HCT116 (cell line): ENCODE results near the gene PLK2. TPM values are rescaled to one million over a fixed set of nuclear protein-coding genes. Genes with fewer than 3 reads are reported as not detected.

Source experiments
- ATAC-seq: fragments of 200-7000 bp; cut with Tn5 transposase; 2 replicates; pipeline ENCODE4 v1.9.1; 2020; ENCODE audit warnings: mild to moderate bottlenecking, moderate library complexity
- BruUV-seq: library from RNA; stranded (reverse); fragments of 400-500 nt; replicated peaks from 2 replicates; lab custom pipeline; 2021; lab: Mats Ljungman, UMichigan
- CTCF ChIA-PET: fragments of 300-600 bp; sonication (Branson Sonifier 250); formaldehyde crosslinking; loops from one replicate; lab custom pipeline; 2021; ENCODE audit warnings: antibody characterized with exemption; lab: Charles Lee
- POLR2A ChIA-PET: fragments of 300-600, 350-600 bp; sonication (Branson Sonifier 250); formaldehyde crosslinking; loops from one replicate; lab custom pipeline; 2021; ENCODE audit warnings: antibody characterized with exemption; lab: Charles Lee
- RAD21 ChIA-PET, 2 experiments: fragments of 300-600 bp; sonication (Branson Sonifier 250); formaldehyde crosslinking; loops; one replicate each; lab custom pipeline; 2023; ENCODE audit warnings: low total read pairs in 2 of 2; ENCODE audit not compliant: uncharacterized antibody in 2 of 2, unreplicated experiment in 2 of 2, low non-redundant PET in 1 of 2; lab: Charles Lee
- DNase-seq: peaks from one replicate; pipeline ENCODE4 v3.0.0-alpha.2; 2010; ENCODE audit warnings: low read depth, low spot score
- H2AFZ ChIP-seq: fragments of 200-600 bp; shearing (Covaris generic), sonication (generic); 2 replicates; pipeline ENCODE4 v1.6.1; 2017; ENCODE audit warnings: low read depth, mixed run types, mixed read lengths, antibody characterized with exemption, low read length; ENCODE audit not compliant: poor library complexity, severe bottlenecking
- H3K27ac ChIP-seq: 2 replicates; pipeline ENCODE4 v1.5.1; 2012; ENCODE audit warnings: low read depth, low read length
- H3K27me3 ChIP-seq: fragments of 200-600 bp; sonication (generic); 2 replicates; pipeline ENCODE4 v1.6.1; 2016; ENCODE audit warnings: mixed run types, low read length, mixed read lengths; ENCODE audit not compliant: insufficient read depth
- H3K36me3 ChIP-seq, 2 experiments: fragments of 200-500 bp in 1 of 2; fragments of 200-600 bp in 1 of 2; sonication (Bioruptor generic) in 1 of 2; sonication (generic) in 1 of 2; 2 replicates each; pipeline versions ENCODE4 v1.5.1 to v1.6.1; 2014 to 2016; ENCODE audit warnings: low read length in 2 of 2, inconsistent platforms in 1 of 2, mixed read lengths in 1 of 2, mixed run types in 1 of 2; ENCODE audit not compliant: insufficient read depth in 2 of 2, control insufficient read depth in 1 of 2
- H3K4me1 ChIP-seq, 2 experiments: fragments of 200-600 bp in 1 of 2; sonication (generic) in 1 of 2; 2 replicates each; pipeline versions ENCODE4 v1.5.1 to v1.6.1; 2012 to 2017; ENCODE audit warnings: low read length in 2 of 2, inconsistent platforms in 1 of 2, mild to moderate bottlenecking in 1 of 2, mixed read lengths in 1 of 2, mixed run types in 1 of 2, moderate library complexity in 1 of 2; ENCODE audit not compliant: insufficient read depth in 2 of 2, control insufficient read depth in 1 of 2
- H3K4me2 ChIP-seq: fragments of 200-600 bp; sonication (generic); 2 replicates; pipeline ENCODE4 v1.6.1; 2017; ENCODE audit warnings: mixed run types, low read length, mixed read lengths
- H3K4me3 ChIP-seq, 2 experiments: fragments of 200-600 bp in 1 of 2; sonication (generic) in 1 of 2; replicated peaks in 1 of 2; 2 replicates each; pipeline ENCODE4 v1.5.1; 2011 to 2016; ENCODE audit warnings: low read length in 2 of 2, control low read depth in 1 of 2, low read depth in 1 of 2, mild to moderate bottlenecking in 1 of 2, mixed read lengths in 1 of 2, mixed run types in 1 of 2
- H3K79me2 ChIP-seq: fragments of 200-600 bp; sonication (generic); 2 replicates; pipeline ENCODE4 v1.6.1; 2017; ENCODE audit warnings: mild to moderate bottlenecking, mixed run types, low read length, moderate library complexity, mixed read lengths; ENCODE audit not compliant: insufficient read depth
- H3K9ac ChIP-seq: fragments of 200-600 bp; sonication (generic); 2 replicates; pipeline ENCODE4 v1.6.1; 2016; ENCODE audit warnings: low read length, mixed read lengths
- H3K9me2 ChIP-seq: fragments of 200-600 bp; sonication (generic), shearing (Covaris generic); 2 replicates; pipeline ENCODE4 v1.6.1; 2017; ENCODE audit warnings: mixed run types, mild to moderate bottlenecking, moderate library complexity; ENCODE audit not compliant: insufficient read depth
- H3K9me3 ChIP-seq, 2 experiments: fragments of 200-500 bp in 1 of 2; fragments of 200-600 bp in 1 of 2; sonication (Bioruptor generic) in 1 of 2; sonication (generic) in 1 of 2; 2 replicates each; pipeline ENCODE4 v1.6.1; 2014 to 2017; ENCODE audit warnings: low read length in 2 of 2, mixed read lengths in 2 of 2, inconsistent platforms in 1 of 2, low read depth in 1 of 2, mild to moderate bottlenecking in 1 of 2, mixed run types in 1 of 2, moderate library complexity in 1 of 2; ENCODE audit not compliant: control insufficient read depth in 1 of 2, insufficient read depth in 1 of 2
- H4K20me1 ChIP-seq: fragments of 200-600 bp; sonication (generic), shearing (Covaris generic); 2 replicates; pipeline ENCODE4 v1.6.1; 2017; ENCODE audit warnings: mixed run types, mild to moderate bottlenecking, moderate library complexity; ENCODE audit not compliant: insufficient read depth
- CEBPB ChIP-seq: IDR thresholded peaks from 2 replicates; pipeline ENCODE4 v1.6.1; 2012; ENCODE audit warnings: low read depth
- ELF1 ChIP-seq: IDR thresholded peaks from 2 replicates; pipeline ENCODE4 v1.6.1; 2012; ENCODE audit warnings: low read depth, borderline replicate concordance
- EZH2 ChIP-seq: fragments of 200-600 bp; sonication (generic); IDR thresholded peaks from 2 replicates; pipeline ENCODE4 v1.6.1; 2017; ENCODE audit warnings: antibody characterized with exemption, mixed run types
- JUND ChIP-seq: IDR thresholded peaks from 2 replicates; pipeline ENCODE4 v1.6.1; 2012
- POLR2A ChIP-seq: IDR thresholded peaks from 2 replicates; pipeline ENCODE4 v1.7.0; 2011; ENCODE audit warnings: borderline replicate concordance; ENCODE audit not compliant: insufficient read depth, insufficient read length; ENCODE audit errors: extremely low read depth
- POLR2AphosphoS5 ChIP-seq: IDR thresholded peaks from 2 replicates; pipeline ENCODE4 v1.6.1; 2011; ENCODE audit warnings: mild to moderate bottlenecking, low read depth, low read length, moderate library complexity
- RAD21 ChIP-seq: IDR thresholded peaks from 2 replicates; pipeline ENCODE4 v1.6.1; 2012; ENCODE audit warnings: low read depth, mild to moderate bottlenecking
- REST ChIP-seq: IDR thresholded peaks from 2 replicates; pipeline ENCODE4 v1.6.1; 2012; ENCODE audit warnings: low read depth
- SRF ChIP-seq: IDR thresholded peaks from 2 replicates; pipeline ENCODE4 v1.6.1; 2012; ENCODE audit warnings: low read depth
- YY1 ChIP-seq: IDR thresholded peaks from 2 replicates; pipeline ENCODE4 v1.6.1; 2011; ENCODE audit warnings: low read length, low read depth, moderate library complexity, mild to moderate bottlenecking; ENCODE audit not compliant: insufficient replicate concordance; ENCODE audit errors: extremely low read depth
- ZBTB33 ChIP-seq: IDR thresholded peaks from 2 replicates; pipeline ENCODE4 v1.6.1; 2011; ENCODE audit warnings: mild to moderate bottlenecking, low read length, moderate library complexity; ENCODE audit not compliant: insufficient replicate concordance; ENCODE audit errors: extremely low read depth
- ZFX ChIP-seq: fragments of 450-650 bp; IDR thresholded peaks from 2 replicates; pipeline ENCODE4 v1.6.1; 2017
- intact Hi-C: fragments of 100-400 bp; cut with micrococcal nuclease; formaldehyde crosslinking; loops from 2 replicates; pipeline ENCODE4 v1.10.0; 2022
- total RNA-seq: library from RNA; stranded (reverse); gene quantifications from one replicate; pipeline ENCODE4 v1.2.1, GENCODE V29; 2021; ENCODE audit not compliant: unreplicated experiment

PLK2 gene
- total RNA-seq, 1 experiment from 2014 or later = 54.6 TPM

GRCh38 chr5:58455480-58455879, 4.4 kb downstream of the PLK2 start:
- intact Hi-C loops = no loop called here
- Histone ChIP-seq H2AFZ (no peak overlapping the region), H3K9me3 (no peaks in the 10 kb centered on the region), H3K79me2 (peaks cover 57% of the 10 kb centered on the region)
- no peak for DNase-seq
- no peak for TF ChIP-seq POLR2AphosphoS5
- no peak for TF ChIP-seq POLR2A
- TF ChIP-seq EZH2 = no peak
- no peak for TF ChIP-seq RAD21
- TF ChIP-seq, all 23 proteins: peak for 0
- Histone ChIP-seq H3K9ac (no peak overlapping the region), H3K27me3 (no peaks in the 10 kb centered on the region), H3K9me2 (no peaks in the 10 kb centered on the region), H3K27ac (no peak overlapping the region), H3K4me1 (peaks cover 0 to 24% of the 10 kb centered on the region in 2 experiments; a peak in 2 of 4 replicates), H4K20me1 (peaks cover 39% of the 10 kb centered on the region; the same call in 1 of the 2 replicates), H3K36me3 (peaks cover 46 to 50% of the 10 kb centered on the region in 2 experiments), H3K4me2 (no peak overlapping the region), H3K4me3 (no peak overlapping the region)
- POLR2A ChIA-PET = no interaction called here
- RAD21 ChIA-PET = no interaction called here
- ATAC-seq = no peak
- BruUV-seq = no TSS peak
- CTCF ChIA-PET = no interaction called here

- Histone ChIP-seq H3K27ac (no peak overlapping the region), H3K36me3 (peaks cover 46 to 50% of the 10 kb centered on the region in 2 experiments), H3K9me3 (no peaks in the 10 kb centered on the region), H3K9me2 (no peaks in the 10 kb centered on the region), H3K9ac (no peak overlapping the region), H2AFZ (no peak overlapping the region), H3K4me1 (peaks cover 0 to 20% of the 10 kb centered on the region in 2 experiments; a peak in 2 of 4 replicates), H3K4me3 (no peak overlapping the region), H3K4me2 (no peak overlapping the region), H3K79me2 (peaks cover 57% of the 10 kb centered on the region), H4K20me1 (peaks cover 39% of the 10 kb centered on the region; the same call in 1 of the 2 replicates), H3K27me3 (no peaks in the 10 kb centered on the region)
- ChIA-PET POLR2A (no interaction called here), CTCF (no interaction called here), RAD21 (no interaction called here)
- no TSS peak for BruUV-seq
- intact Hi-C loops = no loop called here
- TF ChIP-seq POLR2A = no peak
- no peak for TF ChIP-seq RAD21
- TF ChIP-seq JUND = no peak
- no peak for TF ChIP-seq ZBTB33
- TF ChIP-seq POLR2AphosphoS5 = no peak
- no peak for TF ChIP-seq REST
- TF ChIP-seq YY1 = no peak
- no peak for TF ChIP-seq CEBPB
- no peak for TF ChIP-seq SRF
- TF ChIP-seq ELF1 = no peak
- no peak for TF ChIP-seq ZFX
- ATAC-seq = no peak
- no peak for DNase-seq
These were observed 4.8 kb downstream of the PLK2 start for GRCh38 chr5:58455066-58455465.
